Lower leg skin (tissue), 3 donors: ENCODE data around the gene ZYX.

ENCODE experiments used
- CTCF ChIP-seq, 3 donors: fragments of 450-650 bp; IDR thresholded peaks; one replicate each; pipeline ENCODE4 v1.5.1; 2016; ENCODE audit warnings: antibody characterized with exemption in 3 of 3, mild to moderate bottlenecking in 3 of 3, moderate library complexity in 2 of 3
- POLR2A ChIP-seq, 2 donors: fragments of 450-650 bp; IDR thresholded peaks; one replicate each; pipeline ENCODE4 v1.6.1; 2016 to 2017; ENCODE audit warnings: antibody characterized with exemption in 2 of 2, mild to moderate bottlenecking in 1 of 2, moderate library complexity in 1 of 2

DNA sequence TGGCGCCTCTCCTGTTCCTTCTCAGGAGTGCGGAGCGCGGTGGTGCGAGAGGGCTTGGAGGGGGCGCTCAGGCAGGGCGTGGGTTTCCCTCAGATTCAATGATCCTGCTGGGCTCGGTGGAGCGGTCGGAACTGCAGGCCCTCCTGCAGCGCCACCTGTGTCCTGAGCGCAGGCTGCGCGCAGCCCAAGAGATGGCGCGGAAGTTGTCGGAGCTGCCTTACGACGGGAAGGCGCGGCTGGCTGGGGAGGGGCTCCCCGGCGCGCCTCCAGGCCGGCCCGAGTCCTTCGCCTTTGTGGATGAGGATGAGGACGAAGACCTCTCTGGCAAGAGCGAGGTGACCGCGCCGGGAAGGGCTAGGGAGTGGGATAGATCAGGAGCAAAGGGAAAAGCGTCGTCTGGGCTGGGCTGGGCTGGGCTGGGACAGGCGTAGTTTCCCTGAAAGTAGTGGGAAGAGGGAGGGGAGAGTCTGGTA, 35.7 kb upstream of the ZYX start:
- TF ChIP-seq CTCF (IDR thresholded peaks at IDR 0.05), result no peak
- no peak for TF ChIP-seq POLR2A (IDR thresholded peaks at IDR 0.05)
